OCI-LY1 (cell line): Measurements from ENCODE around the gene GMDS.

Source experiments
- H2AFZ ChIP-seq: fragments of 200-600 bp; sonication (generic), shearing (Covaris generic); 2 replicates; pipeline ENCODE4 v1.6.0; 2014; ENCODE audit warnings: antibody characterized with exemption, mild to moderate bottlenecking, low read length
- H3F3A ChIP-seq: fragments of 200-600 bp; sonication (generic), shearing (Covaris generic); 2 replicates; pipeline ENCODE4 v1.6.0; 2014; ENCODE audit warnings: mild to moderate bottlenecking, antibody characterized with exemption, low read length, moderate library complexity; ENCODE audit not compliant: insufficient read depth
- H3K27ac ChIP-seq: fragments of 200-600 bp; sonication (generic); 2 replicates; pipeline ENCODE4 v1.5.1; 2014; ENCODE audit warnings: low read length, mixed run types, mild to moderate bottlenecking, low read depth; ENCODE audit not compliant: poor library complexity, severe bottlenecking
- H3K27me3 ChIP-seq: fragments of 200-600 bp; sonication (generic); 2 replicates; pipeline ENCODE4 v1.6.0; 2014; ENCODE audit warnings: antibody characterized with exemption, mild to moderate bottlenecking, low read length, moderate library complexity; ENCODE audit not compliant: insufficient read depth
- H3K36me3 ChIP-seq: fragments of 200-600 bp; sonication (generic); 2 replicates; pipeline ENCODE4 v1.6.1; 2014; ENCODE audit warnings: mild to moderate bottlenecking, antibody characterized with exemption, low read length, moderate library complexity, mixed read lengths; ENCODE audit not compliant: insufficient read depth
- H3K4me1 ChIP-seq: fragments of 200-600 bp; sonication (generic); 2 replicates; pipeline ENCODE4 v1.5.1; 2014; ENCODE audit warnings: mild to moderate bottlenecking, low read length, moderate library complexity; ENCODE audit not compliant: insufficient read depth, severe bottlenecking
- H3K4me2 ChIP-seq: fragments of 200-600 bp; sonication (generic), shearing (Covaris generic); 2 replicates; pipeline ENCODE4 v1.6.1; 2014; ENCODE audit warnings: low read length
- H3K4me3 ChIP-seq: fragments of 200-600 bp; sonication (generic); 2 replicates; pipeline ENCODE4 v1.5.1; 2014; ENCODE audit warnings: low read length, low read depth, mild to moderate bottlenecking, mixed read lengths; ENCODE audit not compliant: poor library complexity, severe bottlenecking
- H3K79me2 ChIP-seq: fragments of 200-600 bp; shearing (Covaris generic); 2 replicates; pipeline ENCODE4 v1.6.1; 2016; ENCODE audit warnings: mixed run types, low read length, mixed read lengths; ENCODE audit not compliant: insufficient read depth
- H3K9ac ChIP-seq: fragments of 200-600 bp; sonication (generic), shearing (Covaris generic); 2 replicates; pipeline ENCODE4 v1.6.1; 2014; ENCODE audit warnings: mild to moderate bottlenecking, low read length, mixed read lengths
- H3K9me2 ChIP-seq: fragments of 200-600 bp; sonication (generic), shearing (Covaris generic); 2 replicates; pipeline ENCODE4 v1.6.1; 2014; ENCODE audit warnings: low read depth, mild to moderate bottlenecking, low read length, mixed read lengths
- H3K9me3 ChIP-seq: fragments of 200-600 bp; shearing (Covaris generic); 2 replicates; pipeline ENCODE4 v1.6.1; 2014; ENCODE audit warnings: low read length, mixed read lengths
- H4K20me1 ChIP-seq: fragments of 200-600 bp; sonication (generic), shearing (Covaris generic); 2 replicates; pipeline ENCODE4 v1.6.0; 2016; ENCODE audit warnings: mild to moderate bottlenecking, low read length; ENCODE audit not compliant: insufficient read depth
- CTCF ChIP-seq: fragments of 200-600 bp; sonication (generic), shearing (Covaris generic); IDR thresholded peaks from 2 replicates; pipeline ENCODE4 v1.5.1; 2017; ENCODE audit warnings: mild to moderate bottlenecking, antibody characterized with exemption, low read length, moderate library complexity, mixed read lengths
- EZH2 ChIP-seq: fragments of 200-600 bp; sonication (generic), shearing (Covaris generic); IDR thresholded peaks from 2 replicates; pipeline ENCODE4 v1.8.0; 2017; ENCODE audit warnings: borderline replicate concordance, mixed run types, mild to moderate bottlenecking, antibody characterized with exemption, low read length, moderate library complexity, mixed read lengths

The GMDS gene

GRCh38 chr6:1957746-1958145, 287.7 kb downstream of the GMDS start:
- no peaks in the 10 kb centered on the region for H3K9me3 ChIP-seq

GRCh38 chr6:1952740-1953360, 292.6 kb downstream of the GMDS start:
- no peaks in the 10 kb centered on the region for H3K36me3 ChIP-seq
- H3K9ac ChIP-seq: no peak overlapping the region
- H3K4me1 ChIP-seq: no peaks in the 10 kb centered on the region
- no peaks in the 10 kb centered on the region for H3F3A ChIP-seq
- TF ChIP-seq CTCF: no peak
- TF ChIP-seq EZH2: no peak
- H3K27me3 ChIP-seq: no peaks in the 10 kb centered on the region
- no peaks in the 10 kb centered on the region for H3K9me3 ChIP-seq
- H3K79me2 ChIP-seq: no peaks in the 10 kb centered on the region
- H2AFZ ChIP-seq: no peak overlapping the region
- H3K4me2 ChIP-seq: no peak overlapping the region
- H4K20me1 ChIP-seq: no peaks in the 10 kb centered on the region
- H3K27ac ChIP-seq: no peak overlapping the region
- H3K9me2 ChIP-seq: no peaks in the 10 kb centered on the region
- no peak overlapping the region for H3K4me3 ChIP-seq

More at GRCh38 chr6:1957746-1958145, 287.7 kb downstream of the GMDS start:
- Histone ChIP-seq H3K9me2 (no peaks in the 10 kb centered on the region), H3K36me3 (no peaks in the 10 kb centered on the region), H3K27me3 (no peaks in the 10 kb centered on the region), H3K9ac (no peak overlapping the region), H3K27ac (no peak overlapping the region), H3K79me2 (no peaks in the 10 kb centered on the region), H3F3A (no peaks in the 10 kb centered on the region), H3K4me2 (no peak overlapping the region), H4K20me1 (no peaks in the 10 kb centered on the region), H3K4me3 (no peak overlapping the region), H3K4me1 (peaks cover 5% of the 10 kb centered on the region), H2AFZ (no peak overlapping the region)
- TF ChIP-seq EZH2 (no peak), CTCF (no peak)

- TF ChIP-seq CTCF (no peak), EZH2 (no peak)
- H3K79me2 ChIP-seq: no peaks in the 10 kb centered on the region
- H3K9me2 ChIP-seq: no peaks in the 10 kb centered on the region
- no peaks in the 10 kb centered on the region for H4K20me1 ChIP-seq
- H3K9me3 ChIP-seq: no peaks in the 10 kb centered on the region
- no peak overlapping the region for H3K27ac ChIP-seq
- H3K27me3 ChIP-seq: no peaks in the 10 kb centered on the region
- no peak overlapping the region for H3K4me2 ChIP-seq
- H3F3A ChIP-seq: no peaks in the 10 kb centered on the region
- H3K4me3 ChIP-seq: no peak overlapping the region
- H2AFZ ChIP-seq: no peak overlapping the region
- no peaks in the 10 kb centered on the region for H3K36me3 ChIP-seq
- H3K9ac ChIP-seq: no peak overlapping the region
- no peaks in the 10 kb centered on the region for H3K4me1 ChIP-seq
These were observed 294.8 kb downstream of the GMDS start for GRCh38 chr6:1950631-1951030.
